ENCODE measurements around the gene NUTF2.

The NUTF2 gene

DNA sequence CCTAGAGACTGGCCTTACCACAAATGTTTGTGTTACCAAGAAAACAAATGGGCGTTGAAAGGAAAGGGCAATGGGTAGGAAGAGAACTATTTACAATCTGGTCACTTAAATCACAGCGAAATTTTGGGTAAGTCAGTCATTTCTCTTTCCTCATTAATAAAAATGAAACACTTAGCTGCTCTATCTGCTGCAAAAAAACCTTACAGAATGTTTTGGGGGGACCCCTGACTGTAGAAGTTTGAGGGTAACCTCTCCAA lies 742 bp upstream of the NUTF2 start:
- Histone ChIP-seq H3K4me1 (peaks cover 22% of the 10 kb centered on the region), H3K4me3 (ENCODE audit: low read depth, low read length) (peak overlapping the region; percentile 83), H3K79me2 (peaks cover 41% of the 10 kb centered on the region), H3K27me3 (ENCODE audit: control insufficient read depth, insufficient read depth, low read length) (no peaks in the 10 kb centered on the region), H3K9ac (no peak overlapping the region), H2AFZ (peak overlapping the region; percentile 94), H3K27ac (peak overlapping the region; percentile 88), H3K4me2 (ENCODE audit: low read length) (peak overlapping the region; percentile 96), H3K36me3 (ENCODE audit: control insufficient read depth, insufficient read depth, low read length) (no peaks in the 10 kb centered on the region), H3K9me3 (ENCODE audit: control insufficient read depth, low read length) (no peaks in the 10 kb centered on the region)
- TF ChIP-seq, protein P1, sequence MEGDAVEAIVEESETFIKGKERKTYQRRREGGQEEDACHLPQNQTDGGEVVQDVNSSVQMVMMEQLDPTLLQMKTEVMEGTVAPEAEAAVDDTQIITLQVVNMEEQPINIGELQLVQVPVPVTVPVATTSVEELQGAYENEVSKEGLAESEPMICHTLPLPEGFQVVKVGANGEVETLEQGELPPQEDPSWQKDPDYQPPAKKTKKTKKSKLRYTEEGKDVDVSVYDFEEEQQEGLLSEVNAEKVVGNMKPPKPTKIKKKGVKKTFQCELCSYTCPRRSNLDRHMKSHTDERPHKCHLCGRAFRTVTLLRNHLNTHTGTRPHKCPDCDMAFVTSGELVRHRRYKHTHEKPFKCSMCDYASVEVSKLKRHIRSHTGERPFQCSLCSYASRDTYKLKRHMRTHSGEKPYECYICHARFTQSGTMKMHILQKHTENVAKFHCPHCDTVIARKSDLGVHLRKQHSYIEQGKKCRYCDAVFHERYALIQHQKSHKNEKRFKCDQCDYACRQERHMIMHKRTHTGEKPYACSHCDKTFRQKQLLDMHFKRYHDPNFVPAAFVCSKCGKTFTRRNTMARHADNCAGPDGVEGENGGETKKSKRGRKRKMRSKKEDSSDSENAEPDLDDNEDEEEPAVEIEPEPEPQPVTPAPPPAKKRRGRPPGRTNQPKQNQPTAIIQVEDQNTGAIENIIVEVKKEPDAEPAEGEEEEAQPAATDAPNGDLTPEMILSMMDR (IDR thresholded peaks at IDR 0.05) = no peak

DNA sequence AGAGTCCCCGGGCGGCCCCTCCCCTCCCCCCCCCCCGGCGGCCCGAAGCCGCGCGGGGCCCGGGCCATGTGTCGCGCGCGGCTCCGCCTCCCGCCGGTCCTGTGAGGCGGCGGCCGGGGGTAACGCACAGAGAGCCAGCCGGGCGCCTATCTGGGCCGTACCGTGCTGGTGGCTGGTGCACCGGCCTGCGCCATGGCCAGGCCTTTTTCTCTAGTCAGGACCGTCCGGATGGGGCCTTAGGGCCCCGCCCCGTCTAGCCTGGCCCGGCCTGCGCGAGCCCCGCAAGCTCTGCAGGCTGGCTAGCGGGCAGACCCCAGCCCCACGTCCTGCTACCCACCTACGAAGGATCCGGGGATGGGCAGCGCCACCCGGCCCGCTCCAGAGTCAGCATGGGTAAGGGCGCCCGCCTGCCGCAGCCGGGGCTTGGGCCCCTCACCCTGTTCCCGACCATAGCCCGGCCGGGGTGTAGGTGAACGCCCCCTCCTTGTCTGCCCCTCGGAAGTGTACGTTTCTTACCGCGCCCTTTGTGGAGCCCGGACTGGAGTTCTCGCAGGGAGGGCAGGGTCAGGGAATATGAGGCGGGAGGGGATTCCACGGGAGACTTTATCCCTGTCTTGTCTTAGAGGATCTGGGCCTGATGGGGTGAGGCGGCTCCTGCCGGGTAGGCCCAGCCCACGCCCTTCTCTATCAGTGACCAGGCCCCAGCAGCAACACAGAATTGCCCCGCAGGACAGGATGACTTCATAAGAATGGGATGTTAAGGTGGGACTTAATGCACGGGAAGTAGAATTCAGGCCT lies 530 bp downstream of the NUTF2 start, which contains the start of gene CENPT:
TSS of gene CENPT (minus strand) at position 630 of the 798 bp plus-strand sequence. CDS start 13,834 bp downstream, outside the sequence.
- Histone ChIP-seq H3K4me1 (peaks cover 20% of the 10 kb centered on the region), H3K27me3 (ENCODE audit: control insufficient read depth, insufficient read depth, low read length) (no peaks in the 10 kb centered on the region), H2AFZ (peak within 1 kb of the TSS; percentile 94), H3K4me2 (ENCODE audit: low read length) (peak within 1 kb of the TSS; percentile 96), H3K4me3 (ENCODE audit: low read depth, low read length) (peak within 1 kb of the TSS; percentile 83), H3K9me3 (ENCODE audit: control insufficient read depth, low read length) (no peaks in the 10 kb centered on the region), H3K9ac (peak within 1 kb of the TSS; percentile 32), H3K27ac (peak within 1 kb of the TSS; percentile 88), H3K79me2 (peaks cover 50% of the 10 kb centered on the region), H3K36me3 (ENCODE audit: control insufficient read depth, insufficient read depth, low read length) (no peaks in the 10 kb centered on the region)
- TF ChIP-seq, protein P1 (IDR thresholded peaks at IDR 0.05) = no peak

DNA sequence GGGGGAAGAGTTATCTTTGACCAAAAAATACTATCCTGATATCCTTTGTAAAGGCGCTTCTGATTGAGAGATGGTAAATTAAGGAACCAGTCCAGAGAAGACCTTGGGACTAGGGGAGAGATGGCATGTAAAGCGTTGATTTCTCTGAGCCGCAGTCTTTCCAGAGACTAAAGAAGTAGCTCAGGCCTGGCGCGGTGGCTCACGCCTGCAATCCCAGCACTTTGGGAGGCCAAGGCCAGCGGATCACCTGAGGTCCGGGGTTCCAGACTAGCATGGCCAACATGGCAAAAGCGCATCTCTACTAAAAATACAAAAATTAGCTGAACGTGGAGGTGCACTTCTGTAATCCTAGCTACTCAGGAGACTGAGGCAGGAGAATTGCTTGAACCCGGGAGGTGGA lies 1.4 kb downstream of the NUTF2 start:
- Histone ChIP-seq H3K9ac (no peak overlapping the region), H2AFZ (no peak overlapping the region), H3K36me3 (ENCODE audit: control insufficient read depth, insufficient read depth, low read length) (no peaks in the 10 kb centered on the region), H3K4me3 (ENCODE audit: low read depth, low read length) (peak overlapping the region; percentile 83), H3K79me2 (peaks cover 56% of the 10 kb centered on the region), H3K4me2 (ENCODE audit: low read length) (peak overlapping the region; percentile 96), H3K27me3 (ENCODE audit: control insufficient read depth, insufficient read depth, low read length) (no peaks in the 10 kb centered on the region), H3K27ac (no peak overlapping the region), H3K4me1 (peaks cover 20% of the 10 kb centered on the region), H3K9me3 (ENCODE audit: control insufficient read depth, low read length) (no peaks in the 10 kb centered on the region)
- TF ChIP-seq, protein P1 (IDR thresholded peaks at IDR 0.05) = no peak

DNA sequence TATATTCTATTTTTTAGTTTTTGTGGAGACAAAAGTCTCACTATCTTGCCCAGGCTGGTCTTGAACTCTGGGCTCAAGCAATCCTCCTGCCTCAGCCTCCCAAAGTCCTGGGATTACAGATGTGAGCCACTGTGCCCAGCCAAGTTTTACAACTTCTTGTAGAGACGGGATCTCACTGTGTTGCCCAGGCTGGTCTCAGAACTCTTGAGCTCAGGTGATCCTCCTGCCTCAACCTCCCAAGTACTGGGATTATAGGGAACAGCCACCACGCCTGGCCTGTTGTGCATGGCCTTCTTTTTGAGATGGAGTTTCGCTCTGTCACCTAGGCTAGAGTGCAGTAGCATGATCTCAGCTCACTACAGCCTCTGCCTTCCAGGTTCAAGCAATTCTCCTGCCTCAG lies 6.9 kb downstream of the NUTF2 start:
- TF ChIP-seq, protein P1 (IDR thresholded peaks at IDR 0.05) = no peak
- H3K4me1 ChIP-seq = peaks cover 14% of the 10 kb centered on the region

DNA sequence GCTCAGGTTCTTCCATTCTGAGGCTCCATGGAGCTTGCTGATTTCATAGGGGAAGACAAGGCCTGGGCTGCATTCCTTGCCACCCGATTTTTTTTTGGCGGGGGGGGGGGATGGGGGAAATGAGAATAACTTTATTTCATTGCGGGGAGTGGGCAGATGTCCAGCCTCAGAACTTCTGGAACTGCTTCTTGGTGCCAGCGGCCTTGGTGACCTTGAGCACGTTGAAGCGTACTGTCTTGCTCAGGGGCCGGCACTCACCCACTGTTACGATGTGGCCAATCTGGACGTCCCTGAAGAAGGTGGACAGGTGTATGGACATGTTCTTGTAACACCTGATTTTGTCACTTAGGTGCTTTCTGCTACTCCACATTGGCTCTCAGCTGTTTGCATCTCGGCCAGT lies 9.1 kb downstream of the NUTF2 start:
- peaks cover 73% of the 10 kb centered on the region for H3K79me2 ChIP-seq
- H3K4me2 ChIP-seq (ENCODE audit: low read length) = no peak overlapping the region
- H3K4me3 ChIP-seq (ENCODE audit: low read depth, low read length) = no peak overlapping the region
- no peaks in the 10 kb centered on the region for H3K36me3 ChIP-seq (ENCODE audit: control insufficient read depth, insufficient read depth, low read length)
- no peak overlapping the region for H3K9ac ChIP-seq
- no peak overlapping the region for H2AFZ ChIP-seq
- H3K27ac ChIP-seq = no peak overlapping the region
- H3K27me3 ChIP-seq (ENCODE audit: control insufficient read depth, insufficient read depth, low read length) = no peaks in the 10 kb centered on the region
- H3K9me3 ChIP-seq (ENCODE audit: control insufficient read depth, low read length) = no peaks in the 10 kb centered on the region
- peaks cover 14% of the 10 kb centered on the region for H3K4me1 ChIP-seq
- TF ChIP-seq, protein P1 (IDR thresholded peaks at IDR 0.05) = no peak

More for the DNA sequence above, 6.9 kb downstream of the NUTF2 start:
- H3K36me3 ChIP-seq (ENCODE audit: control insufficient read depth, insufficient read depth, low read length) = no peaks in the 10 kb centered on the region
- H3K9ac ChIP-seq = no peak overlapping the region
- no peak overlapping the region for H3K4me2 ChIP-seq (ENCODE audit: low read length)
- no peak overlapping the region for H2AFZ ChIP-seq
- no peaks in the 10 kb centered on the region for H3K9me3 ChIP-seq (ENCODE audit: control insufficient read depth, low read length)
- H3K27me3 ChIP-seq (ENCODE audit: control insufficient read depth, insufficient read depth, low read length) = no peaks in the 10 kb centered on the region
- H3K4me3 ChIP-seq (ENCODE audit: low read depth, low read length) = no peak overlapping the region
- H3K79me2 ChIP-seq = peaks cover 77% of the 10 kb centered on the region
- no peak overlapping the region for H3K27ac ChIP-seq
